HG03354 (cell line): ENCODE results near the gene PPP1R12B.
"Not testable (repeated sequence)": the region's sequence is repeated elsewhere in the genome, so short reads cannot be mapped to it uniquely, and the experiment has no call there.

Experiments used
- ATAC-seq: cut with Tn5 transposase; IDR thresholded peaks from one replicate; pipeline ENCODE4 v1.9.1; 2021; ENCODE audit warnings: mild to moderate bottlenecking; ENCODE audit not compliant: unreplicated experiment, poor library complexity, severe bottlenecking

Gene PPP1R12B

DNA sequence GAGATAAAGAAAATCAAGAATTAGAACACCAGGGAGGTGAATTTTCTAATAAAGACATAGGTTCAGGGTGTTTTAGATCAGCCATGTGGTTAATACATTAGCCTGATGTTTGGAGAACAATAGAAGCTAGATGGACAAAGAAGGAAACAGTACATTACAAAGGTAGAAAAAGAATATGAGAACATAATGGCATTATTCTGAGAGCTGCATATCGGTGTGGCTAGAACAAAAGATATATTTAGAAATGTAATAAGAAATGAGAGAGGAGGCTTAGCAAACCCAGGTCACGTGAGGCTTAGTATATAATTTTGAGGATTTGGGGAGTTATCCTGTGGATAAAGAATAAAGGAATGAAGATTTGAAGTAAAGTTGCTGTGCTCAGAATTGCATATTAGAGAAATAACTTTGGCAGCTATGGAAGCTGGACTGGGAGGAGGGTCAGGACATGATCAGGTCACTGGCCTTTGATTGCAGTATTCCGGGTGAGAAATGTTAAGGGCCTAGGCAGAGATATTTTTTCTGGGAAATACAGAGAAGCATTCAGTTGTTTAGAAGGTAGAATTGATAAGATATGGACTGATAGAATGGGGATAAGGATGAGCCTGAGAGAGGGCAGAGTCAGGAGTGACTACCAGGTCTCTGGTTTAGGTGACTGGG, 197.3 kb downstream of the PPP1R12B start:
- not testable (repeated sequence) for ATAC-seq

GRCh38 chr1:202546377-202546776, 197.9 kb downstream of the PPP1R12B start:
- ATAC-seq, result not testable (repeated sequence)

- ATAC-seq, result peak; percentile 87
Measured at GRCh38 chr1:202546796-202547195, 198.3 kb downstream of the PPP1R12B start.

- peak; percentile 79 for ATAC-seq
Measured at GRCh38 chr1:202547215-202547614, 198.7 kb downstream of the PPP1R12B start.

DNA sequence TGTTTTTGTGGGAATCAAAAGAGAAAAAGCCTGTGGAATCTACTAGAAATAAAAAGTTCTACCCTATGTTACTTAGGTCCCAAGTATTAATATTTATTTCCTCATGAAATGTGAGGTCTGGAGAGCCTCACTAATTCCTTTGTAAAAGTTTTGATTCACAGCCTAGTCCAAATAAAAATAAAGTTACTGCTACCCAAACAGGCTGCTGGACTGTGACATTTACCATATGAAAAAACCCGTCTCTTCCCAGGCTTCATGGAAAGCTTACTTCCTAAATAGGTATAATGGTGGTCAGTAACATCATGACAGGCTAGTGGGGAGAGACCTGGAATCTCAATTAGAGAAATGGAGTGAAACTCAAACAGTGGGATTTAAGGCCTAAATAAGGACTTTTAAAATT, 201.6 kb downstream of the PPP1R12B start:
- ATAC-seq, result not testable (repeated sequence)

GRCh38 chr1:202551683-202552082, 203.2 kb downstream of the PPP1R12B start:
- no peak for ATAC-seq

GRCh38 chr1:202552615-202553014, 204.1 kb downstream of the PPP1R12B start:
- not testable (repeated sequence) for ATAC-seq

DNA sequence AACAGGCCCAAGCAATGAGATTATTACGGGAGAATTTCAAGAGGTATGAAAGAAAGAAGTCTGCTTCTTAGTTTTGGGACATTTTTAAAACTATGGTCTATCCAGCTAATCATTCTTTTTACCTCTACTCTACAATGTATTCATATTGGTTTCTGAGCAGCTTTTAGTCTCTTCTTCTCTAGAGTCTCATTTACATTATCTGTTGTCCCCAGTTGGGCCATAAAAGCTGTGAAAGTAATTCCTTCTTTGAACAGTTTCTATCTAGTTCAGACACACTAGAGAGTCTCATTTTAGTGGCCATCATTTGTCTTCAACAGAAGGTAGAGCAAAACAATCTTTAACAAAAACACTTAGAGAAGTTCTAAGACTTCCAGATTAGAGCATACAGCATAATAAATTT, 204.6 kb downstream of the PPP1R12B start:
- not testable (repeated sequence) for ATAC-seq

- ATAC-seq, result no peak
Measured at GRCh38 chr1:202553560-202554038, 205.1 kb downstream of the PPP1R12B start.

DNA sequence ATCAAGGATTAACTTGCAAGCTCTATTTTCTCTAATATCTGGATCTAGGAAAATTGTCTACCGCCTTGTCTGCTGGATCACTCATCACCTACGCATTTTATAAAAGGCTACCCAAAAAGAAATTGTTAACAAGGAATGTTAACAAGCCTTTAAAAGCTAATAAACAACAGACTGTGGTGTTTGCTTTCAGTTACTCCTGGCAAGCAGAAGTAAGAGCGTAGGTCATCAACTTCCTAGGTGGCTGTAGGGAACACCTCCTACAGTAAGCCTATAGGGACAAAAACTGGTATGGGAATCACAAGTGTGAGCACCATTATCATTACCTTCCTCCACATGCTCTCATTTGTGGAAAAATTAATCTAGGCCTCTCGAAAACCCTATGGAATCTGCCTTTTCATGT, 206.1 kb downstream of the PPP1R12B start:
- not testable (repeated sequence) for ATAC-seq

DNA sequence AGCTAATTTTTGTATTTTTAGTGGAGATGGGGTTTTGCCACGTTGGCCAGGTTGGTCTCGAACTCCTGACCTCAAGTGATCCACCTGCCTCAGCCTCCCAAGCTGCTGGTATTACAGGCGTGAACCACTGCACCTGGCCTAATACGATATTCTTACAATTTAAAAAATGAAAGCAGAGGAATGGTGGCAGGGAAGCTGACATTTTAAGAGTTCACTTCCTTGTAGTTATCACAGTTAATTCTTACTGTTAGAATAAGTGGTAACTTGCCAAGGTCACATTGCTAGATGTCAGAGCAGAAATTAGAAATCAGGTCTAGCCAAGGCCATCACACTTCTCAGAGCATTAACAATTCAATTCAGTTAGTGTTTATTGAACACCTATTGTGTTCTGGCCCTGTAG, 207.5 kb downstream of the PPP1R12B start:
- not testable (repeated sequence) for ATAC-seq

GRCh38 chr1:202557662-202558061, 209.2 kb downstream of the PPP1R12B start:
- not testable (repeated sequence) for ATAC-seq

- ATAC-seq, result no peak
Measured at GRCh38 chr1:202561240-202561639, 212.7 kb downstream of the PPP1R12B start.

- ATAC-seq, result no peak
Measured at GRCh38 chr1:202561726-202562443, 213.4 kb downstream of the PPP1R12B start.

- no peak for ATAC-seq
Measured at GRCh38 chr1:202562444-202563060, 214.1 kb downstream of the PPP1R12B start.

- no peak for ATAC-seq
Measured at GRCh38 chr1:202563818-202564217, 215.3 kb downstream of the PPP1R12B start.

DNA sequence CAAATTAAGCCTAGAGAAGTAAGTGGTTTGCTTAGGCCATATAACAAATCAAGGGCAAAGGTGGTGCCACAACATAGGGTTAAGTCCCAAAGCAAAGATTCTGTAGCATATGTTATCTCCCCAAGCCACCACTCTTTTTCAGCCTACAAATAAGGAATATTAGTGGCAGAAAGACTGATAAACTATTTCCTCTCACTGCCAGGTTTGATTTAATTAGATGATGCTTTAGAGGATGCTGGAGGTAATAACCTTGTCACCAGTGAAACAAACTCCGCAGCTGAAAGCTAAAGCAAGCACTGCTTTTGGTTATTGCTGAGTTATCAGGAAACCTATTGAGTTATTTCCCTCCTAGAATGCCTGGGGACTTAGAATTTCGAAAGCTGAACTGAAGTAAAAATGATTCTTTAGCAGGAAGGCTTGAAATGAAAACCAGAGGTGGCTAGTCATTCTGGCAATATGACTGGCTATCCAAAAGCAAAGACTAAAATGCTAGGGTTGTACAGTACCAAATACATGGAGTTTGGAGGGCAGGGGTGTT, 216.5 kb downstream of the PPP1R12B start:
- no peak for ATAC-seq

GRCh38 chr1:202565890-202566602, 217.5 kb downstream of the PPP1R12B start:
- peak; percentile 80 for ATAC-seq

DNA sequence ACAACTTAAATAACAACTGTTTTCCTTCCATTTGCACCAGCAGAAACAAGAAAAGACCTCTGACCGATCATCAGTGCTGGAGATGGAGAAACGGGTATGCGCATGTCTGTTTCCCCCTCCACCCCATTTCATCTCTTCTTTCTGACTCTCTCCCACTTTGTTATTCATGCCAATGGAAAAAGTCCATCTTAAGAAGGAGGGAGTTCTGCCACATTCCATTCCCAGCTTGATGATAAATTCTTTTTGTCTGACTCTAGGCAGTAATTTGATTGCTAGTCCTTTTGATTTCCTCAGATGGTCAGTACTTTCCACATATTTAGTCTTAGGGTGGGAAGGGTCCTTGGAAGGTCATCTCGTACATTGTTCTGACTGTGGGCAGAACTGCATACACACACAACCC, 219.2 kb downstream of the PPP1R12B start:
- ATAC-seq, result no peak

DNA sequence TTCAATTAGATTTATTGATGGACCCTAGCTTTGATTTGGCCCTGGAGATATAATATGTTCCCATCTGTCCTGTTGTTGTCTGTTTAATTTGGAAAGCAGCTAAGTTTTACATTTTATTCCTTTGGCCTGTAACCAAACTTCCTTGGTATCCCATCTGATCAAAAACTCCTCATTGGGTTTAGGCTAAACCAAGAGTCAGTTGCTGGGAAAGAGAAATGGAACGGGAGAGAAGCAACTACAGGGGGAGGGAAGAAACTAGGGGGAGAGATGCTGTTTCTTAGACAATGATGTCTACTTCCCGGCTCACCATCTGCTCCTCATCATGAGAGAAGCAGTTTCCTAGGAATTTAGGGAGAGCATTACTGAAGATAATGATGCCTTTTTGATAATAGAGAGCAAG, 219.9 kb downstream of the PPP1R12B start:
- ATAC-seq, result no peak
